IPS-20b (cell line): Measurements from ENCODE around the gene FMNL3.

Source experiments
- H3K27ac ChIP-seq: one replicate; pipeline ENCODE4 v1.5.1; 2013; ENCODE audit warnings: low read length
- H3K27me3 ChIP-seq: 2 replicates; pipeline ENCODE4 v1.6.1; 2013; ENCODE audit warnings: mild to moderate bottlenecking, low read length, inconsistent platforms; ENCODE audit not compliant: insufficient read depth
- H3K36me3 ChIP-seq: 2 replicates; pipeline ENCODE4 v1.6.1; 2013; ENCODE audit warnings: low read depth, mild to moderate bottlenecking, inconsistent platforms, low read length, moderate library complexity; ENCODE audit not compliant: insufficient read depth
- H3K4me1 ChIP-seq: 2 replicates; pipeline ENCODE4 v1.6.1; 2013; ENCODE audit warnings: mild to moderate bottlenecking, control low read depth, inconsistent platforms, low read length, moderate library complexity; ENCODE audit not compliant: insufficient read depth
- H3K4me3 ChIP-seq: 2 replicates; pipeline ENCODE4 v1.5.1; 2013; ENCODE audit warnings: mild to moderate bottlenecking, low read length, inconsistent platforms
- H3K9ac ChIP-seq: 2 replicates; pipeline ENCODE4 v1.6.1; 2013; ENCODE audit warnings: low read depth, mild to moderate bottlenecking, inconsistent platforms, low read length, moderate library complexity
- H3K9me3 ChIP-seq: 2 replicates; pipeline ENCODE4 v1.6.1; 2013; ENCODE audit warnings: mild to moderate bottlenecking, low read depth, low read length, inconsistent platforms; ENCODE audit not compliant: insufficient read depth

FMNL3 gene

GRCh38 chr12:49706351-49707127 is 666 bp downstream of the FMNL3 start:
- H3K27me3 ChIP-seq: peaks cover 43% of the 10 kb centered on the region

GRCh38 chr12:49705479-49706134 is 1.6 kb downstream of the FMNL3 start:
- H3K27ac ChIP-seq: no peak overlapping the region
- H3K9me3 ChIP-seq: no peaks in the 10 kb centered on the region
- H3K4me3 ChIP-seq: peak overlapping the region; percentile 83
- H3K36me3 ChIP-seq: no peaks in the 10 kb centered on the region
- H3K27me3 ChIP-seq: peaks cover 34% of the 10 kb centered on the region
- peaks cover 21% of the 10 kb centered on the region for H3K4me1 ChIP-seq
- H3K9ac ChIP-seq: peak overlapping the region; percentile 74

More at GRCh38 chr12:49706351-49707127, 666 bp downstream of the FMNL3 start:
- H3K4me1 ChIP-seq: peaks cover 21% of the 10 kb centered on the region
- H3K4me3 ChIP-seq: peak overlapping the region; percentile 83
- H3K9ac ChIP-seq: peak overlapping the region; percentile 74
- no peaks in the 10 kb centered on the region for H3K36me3 ChIP-seq
- no peaks in the 10 kb centered on the region for H3K9me3 ChIP-seq
- H3K27ac ChIP-seq: no peak overlapping the region

- H3K9ac ChIP-seq: no peak overlapping the region
- no peak overlapping the region for H3K4me3 ChIP-seq
- no peaks in the 10 kb centered on the region for H3K36me3 ChIP-seq
- peaks cover 32% of the 10 kb centered on the region for H3K4me1 ChIP-seq
- no peaks in the 10 kb centered on the region for H3K9me3 ChIP-seq
- peaks cover 19% of the 10 kb centered on the region for H3K27me3 ChIP-seq
- H3K27ac ChIP-seq: no peak overlapping the region
These were observed 3.5 kb downstream of the FMNL3 start for GRCh38 chr12:49703647-49704137.

GRCh38 chr12:49702676-49703215 is 4.5 kb downstream of the FMNL3 start:
- H3K4me1 ChIP-seq: peaks cover 39% of the 10 kb centered on the region
- no peaks in the 10 kb centered on the region for H3K9me3 ChIP-seq
- H3K27ac ChIP-seq: no peak overlapping the region
- H3K36me3 ChIP-seq: no peaks in the 10 kb centered on the region
- H3K27me3 ChIP-seq: peaks cover 10% of the 10 kb centered on the region
- no peak overlapping the region for H3K9ac ChIP-seq
- H3K4me3 ChIP-seq: no peak overlapping the region

GRCh38 chr12:49702009-49702408 is 5.2 kb downstream of the FMNL3 start:
- peaks cover 8% of the 10 kb centered on the region for H3K27me3 ChIP-seq
- no peak overlapping the region for H3K4me3 ChIP-seq
- H3K27ac ChIP-seq: no peak overlapping the region
- peaks cover 46% of the 10 kb centered on the region for H3K4me1 ChIP-seq
- no peaks in the 10 kb centered on the region for H3K9me3 ChIP-seq
- H3K36me3 ChIP-seq: no peaks in the 10 kb centered on the region
- H3K9ac ChIP-seq: no peak overlapping the region

GRCh38 chr12:49698619-49699545 is 8.3 kb downstream of the FMNL3 start:
- H3K9ac ChIP-seq: peak overlapping the region; percentile 64
- no peaks in the 10 kb centered on the region for H3K9me3 ChIP-seq
- H3K27me3 ChIP-seq: no peaks in the 10 kb centered on the region
- peak overlapping the region; percentile 16 for H3K27ac ChIP-seq
- H3K4me1 ChIP-seq: peaks cover 50% of the 10 kb centered on the region
- peak overlapping the region; percentile 60 for H3K4me3 ChIP-seq
- no peaks in the 10 kb centered on the region for H3K36me3 ChIP-seq

GRCh38 chr12:49697808-49698207 is 9.4 kb downstream of the FMNL3 start:
- Histone ChIP-seq H3K27ac (no peak overlapping the region), H3K36me3 (no peaks in the 10 kb centered on the region), H3K27me3 (no peaks in the 10 kb centered on the region), H3K4me3 (peak overlapping the region; percentile 60; the same call in 1 of the 2 replicates), H3K4me1 (peaks cover 50% of the 10 kb centered on the region), H3K9ac (peak overlapping the region; percentile 25; the same call in 1 of the 2 replicates), H3K9me3 (no peaks in the 10 kb centered on the region)

GRCh38 chr12:49696723-49697122 is 10.5 kb downstream of the FMNL3 start:
- Histone ChIP-seq H3K36me3 (no peaks in the 10 kb centered on the region), H3K4me3 (peak overlapping the region; percentile 23; the same call in 1 of the 2 replicates), H3K9me3 (no peaks in the 10 kb centered on the region), H3K27ac (peak overlapping the region; percentile 67), H3K9ac (peak overlapping the region; percentile 34; the same call in 1 of the 2 replicates), H3K27me3 (no peaks in the 10 kb centered on the region), H3K4me1 (peaks cover 53% of the 10 kb centered on the region)

GRCh38 chr12:49693931-49694444 is 13.2 kb downstream of the FMNL3 start:
- Histone ChIP-seq H3K9me3 (no peaks in the 10 kb centered on the region), H3K27me3 (no peaks in the 10 kb centered on the region), H3K9ac (no peak overlapping the region), H3K4me1 (peaks cover 43% of the 10 kb centered on the region), H3K27ac (no peak overlapping the region), H3K36me3 (no peaks in the 10 kb centered on the region), H3K4me3 (no peak overlapping the region)

- no peaks in the 10 kb centered on the region for H3K36me3 ChIP-seq
- H3K27ac ChIP-seq: no peak overlapping the region
- peaks cover 40% of the 10 kb centered on the region for H3K4me1 ChIP-seq
- no peaks in the 10 kb centered on the region for H3K9me3 ChIP-seq
- no peak overlapping the region for H3K4me3 ChIP-seq
- H3K9ac ChIP-seq: peak overlapping the region; percentile 55; the same call in 1 of the 2 replicates
- H3K27me3 ChIP-seq: no peaks in the 10 kb centered on the region
These were observed 14.4 kb downstream of the FMNL3 start for GRCh38 chr12:49692851-49693250.

GRCh38 chr12:49689785-49690184 is 17.4 kb downstream of the FMNL3 start:
- Histone ChIP-seq H3K9me3 (no peaks in the 10 kb centered on the region), H3K27ac (no peak overlapping the region), H3K4me1 (peaks cover 13% of the 10 kb centered on the region; the same call in 1 of the 2 replicates), H3K27me3 (no peaks in the 10 kb centered on the region), H3K36me3 (no peaks in the 10 kb centered on the region), H3K4me3 (no peak overlapping the region), H3K9ac (no peak overlapping the region)
